Measurements from ENCODE around the gene ADCY1.
"Not testable (repeated sequence)": the region's sequence is repeated elsewhere in the genome, so short reads cannot be mapped to it uniquely, and the experiment has no call there.

ADCY1 gene

DNA sequence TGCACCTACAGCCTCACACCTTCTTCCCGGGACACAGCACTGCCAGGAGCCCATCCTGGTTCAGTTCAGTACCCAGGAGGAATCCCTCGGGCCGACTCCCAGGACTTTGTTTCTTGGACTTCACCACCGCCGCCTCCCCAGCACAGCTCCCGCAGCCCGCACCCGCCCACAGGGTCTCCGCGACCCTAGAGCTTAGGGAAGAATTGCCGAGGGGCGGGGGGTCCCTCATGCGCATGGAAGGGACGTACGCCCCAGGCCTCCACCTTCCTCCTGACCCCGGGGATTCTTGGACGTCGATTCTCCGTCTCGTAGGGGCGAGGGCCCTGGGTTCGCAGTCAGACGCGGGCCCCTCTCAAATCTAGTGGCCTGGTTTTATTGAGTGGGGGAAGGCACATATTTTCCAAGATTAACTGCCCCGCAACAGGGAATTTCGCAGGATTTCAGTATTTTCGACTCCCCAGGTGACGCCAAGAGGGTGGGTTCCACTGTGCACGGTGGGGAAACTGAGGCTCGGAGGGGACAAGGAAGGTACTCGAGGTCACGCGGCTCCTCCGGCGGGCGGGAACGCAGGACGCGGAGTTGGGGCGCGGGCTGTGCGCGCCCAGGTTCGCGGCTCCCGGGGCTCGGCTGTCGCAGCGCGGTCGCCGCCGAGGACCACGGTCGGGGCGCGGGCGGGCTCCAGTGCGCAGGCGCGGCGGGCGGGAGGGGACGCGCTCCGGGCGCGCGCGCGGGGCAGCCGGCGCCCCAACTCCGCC, at the start of gene ADCY1:
TSS of gene ADCY1 (plus strand) at position 708 of the 755 bp plus-strand sequence. CDS start 176 bp downstream, outside the sequence.
- DNase-seq (ENCODE audit: low spot score), result peak; percentile 61

DNA sequence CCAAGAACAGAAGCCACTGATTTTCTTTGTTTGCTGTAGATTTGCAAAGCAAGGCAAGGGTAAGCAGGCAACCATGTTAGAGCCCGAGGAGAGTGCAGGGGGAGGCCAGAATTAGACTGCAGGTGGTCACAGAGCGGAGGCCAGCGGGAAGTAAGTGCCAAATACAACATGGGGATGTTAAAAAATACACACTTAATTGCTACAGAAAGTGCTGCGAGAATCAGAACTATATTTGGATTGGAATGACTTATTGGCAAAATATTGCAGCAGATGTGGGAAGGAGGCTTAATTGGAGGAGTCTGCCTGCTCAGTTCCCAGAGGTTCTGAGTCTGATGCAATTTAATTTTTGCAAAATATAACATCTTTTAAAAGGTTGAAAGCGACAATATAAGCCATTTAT, 49.7 kb upstream of the ADCY1 start:
- DNase-seq (ENCODE audit: low spot score), result no peak

DNA sequence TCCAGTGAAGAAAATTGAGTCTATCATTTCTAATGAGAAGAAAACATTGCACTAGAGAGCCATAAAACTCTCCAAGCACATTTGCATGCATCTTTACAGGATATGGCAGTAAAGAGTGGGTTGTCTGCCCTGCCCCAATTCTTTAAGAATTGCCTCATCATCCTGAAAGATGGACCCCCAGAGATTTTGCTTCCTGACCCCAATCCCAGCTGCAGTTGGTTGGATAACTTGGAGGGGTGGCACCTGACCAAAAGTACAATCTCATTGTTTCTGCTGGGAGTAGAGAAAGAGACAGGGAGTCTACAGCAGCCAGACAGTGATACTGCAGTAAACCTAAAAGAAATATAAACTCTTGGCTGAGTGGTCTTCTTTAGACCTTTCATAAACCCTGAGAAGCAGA, 49.1 kb upstream of the ADCY1 start:
- DNase-seq (ENCODE audit: low spot score), result no peak

DNA sequence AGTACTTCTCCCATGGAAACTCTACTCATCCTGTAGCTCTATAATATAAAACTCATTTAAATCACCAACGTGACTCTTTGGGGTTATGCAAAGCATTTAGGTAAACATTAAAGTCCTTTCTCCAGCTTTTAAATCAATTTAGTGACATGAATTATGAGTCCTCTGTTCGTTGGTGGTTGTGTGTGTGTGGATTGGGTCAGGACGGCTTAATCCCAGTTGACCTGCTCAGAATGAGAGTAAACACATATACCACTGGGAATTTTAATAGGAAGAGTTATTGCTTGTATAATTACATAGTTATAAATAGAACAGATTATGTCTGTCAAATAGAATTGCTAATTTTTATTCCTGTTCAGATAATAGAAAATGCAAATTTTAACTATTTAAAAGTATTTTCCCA, 30.7 kb upstream of the ADCY1 start:
- no peak for DNase-seq (ENCODE audit: low spot score)

DNA sequence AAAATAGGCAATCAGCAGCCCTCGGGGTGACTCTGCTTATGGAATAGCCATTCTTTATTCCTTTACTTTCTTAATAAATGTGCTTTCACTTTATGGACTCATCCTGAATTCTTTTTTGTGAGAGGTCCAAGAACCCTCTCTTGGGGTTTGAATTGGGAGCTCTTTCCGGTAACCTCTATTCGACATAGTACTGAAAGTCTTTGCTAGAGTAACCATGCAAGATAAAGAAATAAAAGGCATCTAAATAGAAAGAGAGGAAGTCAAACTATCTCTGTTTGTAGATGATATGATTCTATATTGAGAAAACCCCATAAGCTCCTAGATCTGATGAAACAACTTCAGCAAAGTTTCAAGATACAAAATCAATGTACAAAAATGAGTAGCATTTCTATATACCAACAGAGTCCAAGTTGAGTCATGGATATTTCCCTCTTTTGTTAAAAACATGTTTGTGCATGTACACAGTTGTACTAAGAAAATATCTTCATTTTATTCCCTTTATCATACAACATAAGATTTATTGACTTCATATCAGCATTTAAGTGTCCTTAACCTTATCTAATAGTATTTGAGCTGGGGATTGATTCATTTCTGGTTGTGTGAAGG, 29.0 kb upstream of the ADCY1 start:
- not testable (repeated sequence) for DNase-seq (ENCODE audit: low spot score)

DNA sequence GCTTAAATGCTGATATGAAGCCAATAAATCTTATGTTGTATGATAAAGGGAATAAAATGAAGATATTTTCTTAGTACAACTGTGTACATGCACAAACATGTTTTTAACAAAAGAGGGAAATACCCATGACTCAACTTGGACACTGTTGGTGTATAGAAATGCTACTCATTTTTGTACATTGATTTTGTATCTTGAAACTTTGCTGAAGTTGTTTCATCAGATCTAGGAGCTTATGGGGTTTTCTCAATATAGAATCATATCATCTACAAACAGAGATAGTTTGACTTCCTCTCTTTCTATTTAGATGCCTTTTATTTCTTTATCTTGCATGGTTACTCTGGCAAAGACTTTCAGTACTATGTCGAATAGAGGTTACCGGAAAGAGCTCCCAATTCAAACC, 25.3 kb upstream of the ADCY1 start:
- not testable (repeated sequence) for DNase-seq (ENCODE audit: low spot score)

DNA sequence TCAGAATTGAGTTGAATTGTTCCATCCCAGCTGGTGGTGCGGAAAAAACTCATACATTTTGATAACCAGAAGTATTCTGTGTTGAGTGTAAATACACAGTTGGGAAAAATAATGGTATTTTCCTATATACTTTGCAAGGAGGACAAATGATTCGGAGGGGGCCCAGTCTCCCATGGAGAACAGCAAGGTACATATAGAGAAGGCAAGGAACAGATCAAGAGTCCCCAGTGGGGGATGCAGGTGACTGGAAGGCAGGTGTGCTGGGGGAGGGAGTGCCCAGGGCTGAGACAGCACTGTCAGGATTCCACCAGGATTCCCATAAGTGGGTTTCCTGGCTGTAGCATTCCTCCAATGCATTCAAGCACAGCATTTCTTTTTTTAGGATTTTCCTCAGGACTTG, 10.8 kb upstream of the ADCY1 start:
- no peak for DNase-seq (ENCODE audit: low spot score)

DNA sequence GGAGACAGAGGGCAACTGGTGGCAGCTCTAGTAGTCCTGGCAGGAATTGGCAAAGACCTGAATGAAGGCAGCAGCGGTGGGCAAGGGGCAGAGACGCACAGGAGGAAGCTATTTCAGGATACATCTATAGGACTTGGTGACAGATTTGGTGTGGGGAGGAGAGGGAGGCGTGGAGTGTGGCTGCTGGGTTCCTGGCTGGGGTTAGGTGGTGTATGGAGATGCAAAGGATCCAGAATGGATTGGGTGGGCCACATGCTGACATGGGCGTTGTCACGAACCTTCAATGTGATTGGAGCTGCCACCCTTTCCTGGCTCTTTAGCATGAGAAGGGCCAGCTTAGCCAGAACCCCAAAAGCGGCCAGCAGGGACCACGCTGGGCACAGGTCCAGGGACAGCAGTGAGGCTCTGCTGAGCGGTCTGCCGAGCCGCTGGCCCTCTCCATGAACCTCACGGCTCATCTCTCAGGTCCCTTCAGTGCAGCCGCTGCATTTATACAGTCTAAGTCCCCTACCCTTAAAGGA, 10.2 kb upstream of the ADCY1 start:
- no peak for DNase-seq (ENCODE audit: low spot score)

DNA sequence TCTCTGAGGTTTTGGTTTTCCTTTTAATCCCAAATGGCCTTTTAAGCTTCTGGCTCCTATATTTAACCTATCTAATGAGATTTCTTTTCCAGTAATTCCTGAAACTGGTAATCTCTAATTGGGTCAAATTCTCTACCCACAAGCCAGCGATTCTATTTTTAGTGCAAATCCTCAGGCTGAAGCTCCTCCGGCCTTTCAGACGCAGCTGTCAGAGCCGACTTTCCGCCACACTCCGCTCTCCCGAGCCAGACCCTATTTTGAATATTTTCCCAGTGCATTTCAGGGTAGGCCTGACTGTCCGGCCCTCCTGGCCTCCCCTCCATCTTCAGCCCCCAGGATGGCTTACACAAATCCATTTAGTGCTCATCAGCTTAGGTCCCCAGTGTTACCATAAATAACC, 9.7 kb upstream of the ADCY1 start:
- no peak for DNase-seq (ENCODE audit: low spot score)

DNA sequence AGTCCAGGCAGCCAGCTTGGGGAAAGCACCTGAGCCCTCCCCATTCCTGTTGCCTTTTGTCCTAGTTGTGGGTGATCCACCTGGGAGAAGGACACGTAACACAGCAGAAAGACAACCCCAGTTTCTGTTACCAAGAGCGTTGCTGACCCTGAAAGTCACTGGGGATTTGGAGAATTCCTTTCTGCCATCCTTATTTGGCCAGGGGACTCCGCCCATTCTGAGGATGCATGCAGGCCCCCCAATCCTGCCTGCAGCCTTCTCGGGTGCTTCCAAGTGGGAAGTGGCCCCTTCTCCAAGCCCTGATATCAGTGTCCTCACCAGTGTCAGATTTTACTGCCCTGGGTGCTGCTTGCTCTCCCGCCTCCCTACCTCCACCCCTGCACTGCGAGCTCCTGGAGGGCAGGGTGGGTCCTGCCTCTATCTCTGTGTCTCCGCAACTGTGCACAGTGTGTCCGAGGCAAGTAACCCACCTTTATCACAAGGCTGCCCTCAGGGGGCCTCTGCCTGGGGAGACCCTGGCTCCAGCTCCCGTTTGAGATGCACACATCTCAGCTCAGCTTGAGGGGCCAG, 9.2 kb upstream of the ADCY1 start:
- DNase-seq (ENCODE audit: low spot score), result no peak

DNA sequence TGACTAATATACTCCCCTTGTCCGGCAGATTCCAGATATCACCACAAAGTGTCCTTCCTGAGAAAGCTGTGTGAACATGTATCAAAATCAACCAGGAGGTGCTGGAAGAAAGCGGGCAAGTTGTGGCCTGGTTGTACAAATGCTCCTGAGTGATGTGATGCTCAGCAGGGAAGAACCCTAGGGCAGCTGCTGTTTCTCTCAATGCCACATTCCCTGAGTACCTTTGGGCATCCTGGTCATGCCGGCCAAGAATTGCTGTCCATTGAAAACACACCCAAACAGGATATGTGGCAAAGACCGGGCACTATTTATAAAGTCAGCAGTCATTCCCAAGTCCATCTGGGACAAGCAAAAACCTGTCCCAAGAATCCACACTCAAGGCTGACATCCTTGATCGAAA, 7.8 kb upstream of the ADCY1 start:
- no peak for DNase-seq (ENCODE audit: low spot score)

DNA sequence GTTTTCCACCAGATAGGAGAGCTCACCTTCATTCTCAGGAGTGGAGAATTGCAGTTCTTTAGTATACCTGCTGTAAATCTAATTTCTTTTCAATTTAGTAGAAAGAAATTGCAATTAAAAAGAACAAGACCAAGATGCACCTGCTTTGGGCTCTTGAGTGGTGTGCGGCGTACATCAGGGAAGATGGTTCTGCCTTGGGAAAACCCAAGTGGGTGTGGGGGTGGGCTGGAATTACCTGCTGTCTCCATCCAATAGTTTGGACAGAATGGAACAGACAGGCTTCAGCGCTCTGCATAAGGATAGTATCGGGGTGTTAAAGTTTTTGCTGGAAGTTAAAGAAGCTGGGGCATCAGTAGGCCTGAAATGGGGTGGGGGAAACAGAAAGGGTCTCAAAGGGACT, 7.2 kb upstream of the ADCY1 start:
- DNase-seq (ENCODE audit: low spot score), result no peak

DNA sequence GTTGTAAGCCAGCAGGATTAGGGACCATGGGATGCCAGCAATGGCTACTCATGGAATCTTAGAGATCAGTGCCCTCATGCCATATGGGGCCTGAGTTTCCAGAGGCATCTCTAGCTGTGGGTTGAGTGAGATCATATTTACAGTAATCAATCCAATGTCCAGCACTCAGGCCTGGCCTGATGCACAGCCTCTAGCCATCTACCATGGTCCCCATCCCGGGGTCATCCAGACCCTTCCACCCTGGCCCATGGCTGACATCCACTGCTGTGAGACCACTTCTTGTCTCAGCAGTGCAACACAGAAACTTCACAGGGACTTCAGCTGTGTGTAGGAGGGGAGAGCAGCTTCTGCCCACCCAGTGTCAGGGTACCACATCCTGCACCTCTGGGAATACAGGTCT, 6.5 kb upstream of the ADCY1 start:
- no peak for DNase-seq (ENCODE audit: low spot score)

DNA sequence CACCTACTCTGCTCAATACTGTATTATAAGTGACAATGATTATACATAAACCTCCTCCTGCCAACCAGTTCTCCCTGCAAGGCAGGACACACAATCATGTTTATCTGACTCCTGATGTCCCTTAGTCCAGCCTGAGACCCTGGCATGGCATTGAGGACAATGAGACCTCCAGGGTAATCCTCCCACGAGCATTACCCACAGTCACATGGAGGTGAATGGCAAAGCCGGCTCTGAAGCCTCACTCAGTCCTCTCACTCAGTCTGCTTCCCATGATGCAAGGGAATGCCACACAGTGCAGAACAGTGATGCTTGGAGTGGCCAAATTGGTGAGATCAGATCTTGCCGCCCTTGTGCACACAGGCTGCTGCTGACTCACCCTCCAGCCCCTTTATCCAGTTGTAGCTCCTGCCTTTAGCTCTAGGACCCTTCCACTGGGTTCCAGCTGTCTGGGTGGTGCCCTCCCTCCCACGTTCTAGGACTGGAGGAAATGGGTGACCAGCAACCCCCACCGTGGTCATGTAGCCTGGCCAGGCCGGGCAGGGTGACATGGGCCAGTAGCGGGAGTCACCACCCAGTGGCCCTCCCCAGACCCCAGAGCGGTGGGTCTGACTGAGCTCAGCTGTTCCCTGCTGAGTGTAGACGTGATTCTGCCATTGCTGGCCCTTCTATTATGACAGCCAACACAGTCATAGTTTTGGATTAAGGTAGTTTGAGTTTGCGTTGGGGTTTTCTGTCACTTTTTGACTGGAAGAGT, 5.5 kb upstream of the ADCY1 start:
- DNase-seq (ENCODE audit: low spot score), result peak; percentile 3

DNA sequence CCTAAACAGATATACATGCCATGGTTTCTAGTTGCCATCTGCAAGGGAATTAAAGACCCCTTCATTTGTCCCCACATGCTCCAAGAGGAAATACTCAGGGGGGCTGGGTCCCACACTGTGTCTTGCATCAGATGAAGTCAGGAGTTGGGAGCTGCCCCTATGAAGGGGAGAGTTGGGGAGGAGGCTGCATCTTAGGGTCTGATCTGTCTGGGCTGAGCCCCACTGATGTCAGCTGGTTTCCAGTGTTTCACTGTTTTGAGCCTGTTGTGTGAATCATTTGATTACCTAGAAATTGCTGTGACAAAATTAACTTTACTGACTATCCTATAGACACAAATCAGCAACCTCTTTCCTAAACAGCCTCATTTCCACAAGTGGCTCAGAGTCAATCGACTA, 4.9 kb upstream of the ADCY1 start:
- peak; percentile 1 for DNase-seq (ENCODE audit: low spot score)

DNA sequence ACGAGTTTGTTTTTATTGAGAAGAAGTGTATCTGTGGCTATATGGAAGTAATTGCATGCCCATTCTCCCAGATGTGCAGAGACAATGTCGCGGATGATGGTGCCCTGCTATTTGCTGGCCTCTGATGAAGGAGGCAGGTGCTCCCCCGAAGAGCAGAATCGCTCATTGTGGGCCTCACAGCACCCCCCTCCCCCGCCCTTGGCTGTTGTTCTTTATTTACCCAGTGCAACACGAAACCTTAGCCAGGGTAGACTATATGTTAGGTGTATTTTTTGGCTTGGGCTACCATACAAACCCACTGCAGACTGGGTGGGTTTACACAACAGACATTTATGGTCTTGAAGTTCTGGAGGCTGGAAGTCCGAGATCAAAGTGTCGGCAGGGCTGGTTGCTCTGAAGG, 3.4 kb upstream of the ADCY1 start:
- DNase-seq (ENCODE audit: low spot score), result no peak

DNA sequence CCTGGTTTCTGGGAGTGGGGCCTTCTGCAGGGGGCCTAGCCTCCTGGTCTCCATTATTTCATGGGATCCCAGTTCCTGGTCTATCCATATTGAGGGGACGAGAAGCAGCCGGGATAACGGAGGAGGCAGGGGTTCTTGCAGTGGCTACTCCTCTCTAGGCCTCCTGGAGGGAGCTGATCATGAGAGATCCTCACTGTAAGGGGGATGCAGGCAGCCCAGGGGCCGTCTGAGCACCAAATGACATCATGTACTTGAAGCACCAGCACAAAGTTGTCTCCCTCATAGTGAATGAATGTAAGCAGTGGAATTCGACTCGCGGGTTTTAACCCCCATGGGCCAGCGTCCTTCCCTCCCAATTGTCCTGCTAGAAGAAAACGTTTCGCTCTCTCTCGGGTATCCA, 964 bp upstream of the ADCY1 start:
- DNase-seq (ENCODE audit: low spot score), result no peak

DNA sequence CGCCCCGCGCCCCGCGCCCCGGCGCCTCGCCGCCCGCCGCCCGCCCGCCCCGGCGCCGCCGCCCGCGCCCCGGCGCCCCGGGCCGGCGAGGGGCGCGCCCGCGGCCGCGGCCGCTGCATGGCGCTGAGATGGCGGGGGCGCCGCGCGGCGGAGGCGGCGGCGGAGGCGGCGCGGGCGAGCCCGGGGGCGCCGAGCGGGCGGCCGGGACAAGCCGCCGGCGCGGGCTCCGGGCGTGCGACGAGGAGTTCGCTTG, 174 bp downstream of the ADCY1 start:
- no peak for DNase-seq (ENCODE audit: low spot score)

DNA sequence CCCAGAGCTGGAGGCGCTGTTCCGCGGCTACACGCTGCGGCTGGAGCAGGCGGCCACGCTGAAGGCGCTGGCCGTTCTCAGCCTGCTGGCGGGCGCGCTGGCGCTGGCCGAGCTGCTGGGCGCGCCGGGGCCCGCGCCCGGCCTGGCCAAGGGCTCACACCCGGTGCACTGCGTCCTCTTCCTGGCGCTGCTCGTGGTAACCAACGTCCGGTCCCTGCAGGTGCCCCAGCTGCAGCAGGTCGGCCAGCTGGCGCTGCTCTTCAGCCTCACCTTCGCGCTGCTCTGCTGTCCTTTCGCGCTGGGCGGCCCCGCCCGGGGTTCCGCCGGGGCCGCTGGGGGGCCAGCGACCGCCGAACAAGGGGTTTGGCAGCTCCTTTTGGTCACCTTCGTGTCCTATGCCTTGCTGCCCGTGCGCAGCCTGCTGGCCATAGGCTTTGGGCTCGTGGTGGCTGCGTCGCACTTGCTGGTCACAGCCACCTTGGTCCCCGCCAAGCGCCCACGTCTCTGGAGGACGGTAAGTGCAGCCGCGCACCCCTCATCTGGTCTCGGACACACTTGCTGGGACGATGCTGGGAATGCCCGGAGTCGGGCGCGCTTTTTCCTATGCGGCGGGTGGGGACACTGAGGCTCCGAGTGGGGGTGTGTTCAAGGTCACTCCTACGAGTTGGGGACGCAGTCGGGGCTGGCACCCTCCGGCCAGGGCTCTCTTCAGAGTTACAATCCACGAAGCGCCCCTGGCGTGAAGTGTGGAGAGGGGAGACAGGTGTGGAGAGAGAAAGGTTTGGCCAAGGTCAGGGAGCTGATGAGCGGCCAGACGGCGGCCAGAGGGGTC, 717 bp downstream of the ADCY1 start:
- peak; percentile 84 for DNase-seq (ENCODE audit: low spot score)

DNA sequence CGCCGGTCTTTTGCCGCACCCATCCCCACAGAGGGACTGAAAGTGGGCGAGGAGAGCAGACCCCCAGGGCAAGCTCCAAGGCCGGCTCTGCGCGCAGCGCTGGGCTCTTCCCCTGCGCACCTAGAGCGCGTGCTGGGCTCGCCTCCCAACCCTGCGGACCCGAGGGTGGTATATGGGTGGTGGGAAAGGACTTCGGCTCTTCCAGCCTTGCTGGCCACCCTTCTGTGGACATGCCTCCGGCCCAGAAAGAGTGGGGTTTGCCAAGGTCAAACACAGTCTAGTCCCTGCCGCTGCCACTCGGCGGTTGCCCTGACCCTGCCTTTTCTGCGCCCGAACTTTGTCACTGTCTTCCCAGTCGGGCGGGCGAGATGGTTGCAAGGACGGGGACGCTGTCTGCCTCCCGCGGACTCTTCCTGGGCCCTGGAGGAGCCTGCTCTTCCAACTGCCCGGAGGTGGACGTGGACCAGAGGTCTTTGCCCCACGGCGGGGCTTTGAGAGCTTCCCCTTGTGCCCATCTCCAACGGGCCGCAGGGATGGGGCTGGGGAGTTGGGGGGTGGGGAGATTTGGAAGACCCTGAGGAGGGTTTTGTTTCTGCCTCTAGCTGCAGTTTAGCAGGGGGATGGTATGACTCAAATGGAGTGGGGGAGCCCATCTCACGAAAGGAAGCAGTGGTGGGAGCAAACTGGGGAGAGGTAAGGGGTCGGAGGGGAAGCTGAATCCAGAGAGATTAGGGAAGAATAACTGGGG, 1.5 kb downstream of the ADCY1 start:
- no peak for DNase-seq (ENCODE audit: low spot score)

DNA sequence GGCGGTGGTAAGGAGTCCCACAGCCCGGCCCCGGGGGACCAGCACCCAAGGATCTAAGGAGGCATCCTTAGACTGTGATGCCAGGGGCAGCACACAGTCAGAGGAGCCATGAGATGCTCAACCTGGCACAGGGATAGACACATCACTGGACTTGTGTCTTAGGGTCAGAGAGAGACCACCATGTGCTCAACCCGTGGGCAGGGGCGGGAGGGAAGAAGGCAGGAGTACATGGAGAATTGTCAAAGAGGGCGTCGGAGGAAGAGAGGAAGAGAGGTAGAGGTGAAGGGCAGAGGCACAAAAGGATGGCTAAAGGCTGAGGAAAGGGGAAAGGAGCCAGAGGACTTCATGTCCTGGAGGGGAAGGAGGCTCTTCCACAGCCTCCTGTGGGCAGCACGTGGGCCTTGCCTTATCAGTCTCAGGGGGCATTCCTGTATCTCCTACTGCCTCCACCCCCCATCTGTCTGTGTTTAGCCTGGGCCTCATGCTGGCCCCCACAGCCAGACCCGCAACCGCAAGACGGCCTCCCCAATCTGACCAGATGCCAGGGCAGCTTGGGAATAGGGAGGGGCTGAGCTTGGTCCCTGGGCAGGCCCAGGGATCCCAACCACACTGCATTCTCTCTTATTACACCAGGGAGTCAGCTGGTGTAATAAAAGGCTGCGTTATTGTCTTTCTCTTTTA, 2.2 kb downstream of the ADCY1 start:
- DNase-seq (ENCODE audit: low spot score), result no peak

Data from AG08396 (cell line).